Activated CD8-positive, alpha-beta memory T cell treated with anti-CD3 and anti-CD28 coated beads for 1 hour (primary cell): Measurements from ENCODE around the gene PFDN4.
"Not testable (repeated sequence)": the region's sequence is repeated elsewhere in the genome, so short reads cannot be mapped to it uniquely, and the experiment has no call there.

Experiments used
- DNase-seq, 2 donors: peaks; one replicate each; pipeline ENCODE4 v3.0.0-alpha.2; 2020; ENCODE audit warnings: low read depth in 1 of 2; ENCODE audit errors: extremely low read depth in 1 of 2

The PFDN4 gene

GRCh38 chr20:54223285-54223684 lies 15.4 kb downstream of the PFDN4 start:
- no peak for DNase-seq

- DNase-seq, result no peak
Observed at GRCh38 chr20:54223751-54224150, 15.9 kb downstream of the PFDN4 start.

GRCh38 chr20:54224642-54225041 lies 16.8 kb downstream of the PFDN4 start:
- DNase-seq, result not testable (repeated sequence)

- no peak for DNase-seq
Observed at GRCh38 chr20:54227241-54227640, 19.4 kb downstream of the PFDN4 start.

GRCh38 chr20:54227751-54228150 lies 19.9 kb downstream of the PFDN4 start:
- no peak for DNase-seq

GRCh38 chr20:54228841-54229240 lies 21.0 kb downstream of the PFDN4 start:
- DNase-seq, result no peak

- no peak for DNase-seq
Observed at GRCh38 chr20:54229566-54230160, 21.8 kb downstream of the PFDN4 start.

GRCh38 chr20:54231036-54231435 lies 23.1 kb downstream of the PFDN4 start:
- DNase-seq, result no peak

- no peak for DNase-seq
Observed at GRCh38 chr20:54234991-54235390, 27.1 kb downstream of the PFDN4 start.

- no peak for DNase-seq
Observed at GRCh38 chr20:54237116-54237943, 29.4 kb downstream of the PFDN4 start.

- DNase-seq, result no peak
Observed at GRCh38 chr20:54244113-54244512, 36.2 kb downstream of the PFDN4 start.

GRCh38 chr20:54248705-54249104 lies 40.8 kb downstream of the PFDN4 start:
- DNase-seq, result not testable (repeated sequence)

- no peak for DNase-seq
Observed at GRCh38 chr20:54250691-54251090, 42.8 kb downstream of the PFDN4 start.

- no peak for DNase-seq
Observed at GRCh38 chr20:54251096-54251495, 43.2 kb downstream of the PFDN4 start.

- no peak for DNase-seq
Observed at GRCh38 chr20:54254596-54254995, 46.7 kb downstream of the PFDN4 start.

- DNase-seq, result no peak
Observed at GRCh38 chr20:54255157-54255556, 47.3 kb downstream of the PFDN4 start.

GRCh38 chr20:54256202-54256601 lies 48.3 kb downstream of the PFDN4 start:
- no peak for DNase-seq

- DNase-seq, result no peak
Observed at GRCh38 chr20:54257071-54257816, 49.4 kb downstream of the PFDN4 start.

- no peak for DNase-seq
Observed at GRCh38 chr20:54260116-54260515, 52.2 kb downstream of the PFDN4 start.

- no peak for DNase-seq
Observed at GRCh38 chr20:54262671-54263070, 54.8 kb downstream of the PFDN4 start.

GRCh38 chr20:54263116-54263690 lies 55.3 kb downstream of the PFDN4 start:
- DNase-seq, result no peak
